Esophagus squamous epithelium (tissue), 4 donors: ENCODE data around the gene PKP4.

ENCODE experiments used
- CTCF ChIP-seq, 6 experiments: fragments of 450-650 bp in 4 of 6; fragments of 200-600 bp in 2 of 6; sonication (generic) in 2 of 6; IDR thresholded peaks; one replicate each; pipeline ENCODE4 v1.5.1; 2016 to 2019; ENCODE audit warnings: antibody characterized with exemption in 6 of 6, mild to moderate bottlenecking in 4 of 6, moderate library complexity in 4 of 6
- POLR2A ChIP-seq, 4 donors: fragments of 450-650 bp; IDR thresholded peaks; one replicate each; pipeline ENCODE4 v1.6.1; 2017; ENCODE audit warnings: antibody characterized with exemption in 4 of 4, mild to moderate bottlenecking in 4 of 4, moderate library complexity in 3 of 4

- no peak for TF ChIP-seq CTCF (IDR thresholded peaks at IDR 0.05)
- TF ChIP-seq POLR2A (IDR thresholded peaks at IDR 0.05) = no peak
Measured at GRCh38 chr2:158478816-158479215, 22.1 kb downstream of the PKP4 start.
